Aorta (tissue), 5 donors: ENCODE data around the gene IPO13. TPM values are rescaled to one million over a fixed set of nuclear protein-coding genes. Genes with fewer than 3 reads are reported as not detected.

Experiments
- ATAC-seq: fragments of 200-7000 bp; cut with Tn5 transposase; one replicate; pipeline ENCODE4 v1.9.1; 2022; ENCODE audit warnings: moderate library complexity; ENCODE audit not compliant: low FRiP score
- DNase-seq, 2 donors: peaks; one replicate each; pipeline ENCODE4 v3.0.0-alpha.2; 2020
- H3K27ac ChIP-seq, 2 donors: one replicate each; pipeline ENCODE4 v1.5.1; 2013; ENCODE audit warnings: low read length in 2 of 2, mild to moderate bottlenecking in 2 of 2, moderate library complexity in 2 of 2, control low read depth in 1 of 2, inconsistent platforms in 1 of 2, low read depth in 1 of 2
- H3K27me3 ChIP-seq, 2 donors: one replicate each; pipeline ENCODE4 v1.6.1; 2013; ENCODE audit warnings: control low read depth in 1 of 2, low read length in 1 of 2, mild to moderate bottlenecking in 1 of 2, moderate library complexity in 1 of 2; ENCODE audit not compliant: insufficient read depth in 2 of 2, control insufficient read depth in 1 of 2
- H3K36me3 ChIP-seq, 2 donors: one replicate each; pipeline ENCODE4 v1.6.1; 2013; ENCODE audit warnings: control low read depth in 1 of 2, low read length in 1 of 2, mild to moderate bottlenecking in 1 of 2; ENCODE audit not compliant: insufficient read depth in 2 of 2, control insufficient read depth in 1 of 2
- H3K4me1 ChIP-seq, 2 donors: one replicate each; pipeline ENCODE4 v1.6.1; 2013; ENCODE audit warnings: low read length in 2 of 2, control low read depth in 1 of 2, mild to moderate bottlenecking in 1 of 2, moderate library complexity in 1 of 2; ENCODE audit not compliant: insufficient read depth in 2 of 2, control insufficient read depth in 1 of 2
- H3K4me3 ChIP-seq, 2 donors: one replicate each; pipeline ENCODE4 v1.5.1; 2013; ENCODE audit warnings: low read length in 2 of 2, control low read depth in 1 of 2, mild to moderate bottlenecking in 1 of 2
- H3K9me3 ChIP-seq: one replicate; pipeline ENCODE4 v1.6.1; 2013; ENCODE audit warnings: mild to moderate bottlenecking, low read length; ENCODE audit not compliant: control insufficient read depth
- WGBS, 2 donors: extraction: QIAGEN DNeasy Blood & Tissue Kit; methylation state at CpG; one replicate each; pipeline ENCODE4 v1.1.7; 2013; 5-methylcytosine and 5-hydroxymethylcytosine counted together
- intact Hi-C, 2 donors: fragments of 100-400 bp; cut with DNase I; formaldehyde crosslinking; loops; one replicate each; pipeline versions ENCODE4 v1.14.2 to v1.15.0; 2022
- long read RNA-seq, 2 donors: library from polyadenylated mRNA; unstranded; transcript quantifications; one replicate each; pipeline ENCODE4 v2.0.0, GENCODE V29; 2020 to 2021
- polyA plus RNA-seq, 2 donors: library from polyadenylated mRNA; stranded (reverse); fragments of 200-250 nt; gene quantifications; one replicate each; pipeline ENCODE4 v1.2.3, GENCODE V29; 2013
- total RNA-seq, 2 donors: library from RNA; stranded (reverse); fragmentation: NEBNext Ultra II Directional; extraction: Animal tissue kit (Norgen Biotek cat#: 25700); gene quantifications; one replicate each; pipeline ENCODE4 v1.2.1, GENCODE V29; 2021
- donor health status: healthy with polysubstance abuse.
- donor health status: Bipolar disorder and iron deficiency.
- donor health status: DM: no; HTN: no; CAD: no.
- donor health status: DM: no; HTN: no; CAD: no.
- donor health status: DM: yes; HTN: yes; CAD: no.

Gene IPO13, protein sequence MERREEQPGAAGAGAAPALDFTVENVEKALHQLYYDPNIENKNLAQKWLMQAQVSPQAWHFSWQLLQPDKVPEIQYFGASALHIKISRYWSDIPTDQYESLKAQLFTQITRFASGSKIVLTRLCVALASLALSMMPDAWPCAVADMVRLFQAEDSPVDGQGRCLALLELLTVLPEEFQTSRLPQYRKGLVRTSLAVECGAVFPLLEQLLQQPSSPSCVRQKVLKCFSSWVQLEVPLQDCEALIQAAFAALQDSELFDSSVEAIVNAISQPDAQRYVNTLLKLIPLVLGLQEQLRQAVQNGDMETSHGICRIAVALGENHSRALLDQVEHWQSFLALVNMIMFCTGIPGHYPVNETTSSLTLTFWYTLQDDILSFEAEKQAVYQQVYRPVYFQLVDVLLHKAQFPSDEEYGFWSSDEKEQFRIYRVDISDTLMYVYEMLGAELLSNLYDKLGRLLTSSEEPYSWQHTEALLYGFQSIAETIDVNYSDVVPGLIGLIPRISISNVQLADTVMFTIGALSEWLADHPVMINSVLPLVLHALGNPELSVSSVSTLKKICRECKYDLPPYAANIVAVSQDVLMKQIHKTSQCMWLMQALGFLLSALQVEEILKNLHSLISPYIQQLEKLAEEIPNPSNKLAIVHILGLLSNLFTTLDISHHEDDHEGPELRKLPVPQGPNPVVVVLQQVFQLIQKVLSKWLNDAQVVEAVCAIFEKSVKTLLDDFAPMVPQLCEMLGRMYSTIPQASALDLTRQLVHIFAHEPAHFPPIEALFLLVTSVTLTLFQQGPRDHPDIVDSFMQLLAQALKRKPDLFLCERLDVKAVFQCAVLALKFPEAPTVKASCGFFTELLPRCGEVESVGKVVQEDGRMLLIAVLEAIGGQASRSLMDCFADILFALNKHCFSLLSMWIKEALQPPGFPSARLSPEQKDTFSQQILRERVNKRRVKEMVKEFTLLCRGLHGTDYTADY
- total RNA-seq (10 to 100 TPM; 19.4 to 22.5 TPM), polyA plus RNA-seq (10 to 100 TPM in 1 of 2 donors, 1 to 10 TPM in 1; 9.8 to 29.2 TPM)
- long read RNA-seq, donor 1, partial matches to known transcripts = 8 of 18 reads
- long read RNA-seq, donor 1, other reads (novel, unspliced or antisense) = 4 of 18 reads
- long read RNA-seq, donor 2, partial matches to known transcripts = 6 of 10 reads
- long read RNA-seq, donor 2, other reads (novel, unspliced or antisense) = 3 of 10 reads

DNA sequence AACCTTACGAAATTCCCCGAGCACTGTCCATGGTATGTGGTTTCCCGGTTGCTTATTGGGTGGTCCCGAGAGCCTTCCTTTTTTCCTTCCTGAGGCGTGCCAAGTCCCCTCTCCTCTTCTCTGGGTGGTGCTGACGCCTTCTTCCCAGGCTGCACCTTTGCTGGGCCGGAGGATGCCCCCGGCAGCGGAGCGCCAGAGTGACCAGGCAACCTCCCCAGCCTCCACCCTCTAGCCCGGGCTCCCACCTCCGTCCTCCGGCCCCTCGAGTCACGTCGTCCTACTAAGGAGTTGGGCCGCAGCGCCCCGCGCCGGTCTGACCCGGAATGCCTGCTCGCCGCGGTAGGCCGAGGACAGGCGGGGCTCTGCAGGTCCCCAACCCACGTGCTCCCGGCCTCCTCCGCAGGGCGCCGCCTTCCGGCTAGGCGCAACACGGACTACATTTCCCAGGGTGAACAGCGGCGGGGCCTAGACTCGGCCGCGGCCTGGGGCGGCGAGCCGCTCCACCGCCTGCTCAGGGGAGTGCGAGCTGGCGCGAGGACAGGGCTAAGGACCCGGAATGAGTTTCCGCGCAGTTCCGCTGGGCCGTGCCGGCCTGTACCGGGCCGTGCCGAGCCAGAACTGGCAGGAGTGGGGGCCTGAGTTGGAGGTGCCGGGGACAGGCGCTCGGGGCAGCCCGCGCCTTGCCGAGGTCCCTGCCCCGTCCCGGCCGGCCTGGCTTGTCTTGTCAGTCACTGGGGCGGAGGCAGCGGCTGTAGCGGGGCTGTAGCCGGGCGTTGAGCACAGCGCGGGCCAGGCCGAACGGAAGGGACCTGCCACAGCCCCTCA lies at the start of gene IPO13:
Gene IPO13 (plus strand): TSS at position 715 of the 825 bp plus-strand sequence. CDS start 651 bp downstream, outside the sequence.
- Histone ChIP-seq H3K4me1 (no peaks in the 10 kb centered on the region), H3K27ac (peak within 1 kb of the TSS; percentile 71 to 80), H3K4me3 (peak within 1 kb of the TSS; percentile 59 to 73), H3K9me3 (no peaks in the 10 kb centered on the region), H3K36me3 (no peaks in the 10 kb centered on the region), H3K27me3 (no peaks in the 10 kb centered on the region)
- 0% methylated on average over 54 to 74 of the region's 74 CpGs for WGBS, 2 donors
- DNase-seq (peak; percentile 97 to 99), ATAC-seq (peak; percentile 98)
- intact Hi-C loops = loop anchor here in 1 of 2 donors (1.0 to 10.0 kb wide), 2 partner anchors 23 to 412 kb away; partner anchors contain the start of gene PTPRF

DNA sequence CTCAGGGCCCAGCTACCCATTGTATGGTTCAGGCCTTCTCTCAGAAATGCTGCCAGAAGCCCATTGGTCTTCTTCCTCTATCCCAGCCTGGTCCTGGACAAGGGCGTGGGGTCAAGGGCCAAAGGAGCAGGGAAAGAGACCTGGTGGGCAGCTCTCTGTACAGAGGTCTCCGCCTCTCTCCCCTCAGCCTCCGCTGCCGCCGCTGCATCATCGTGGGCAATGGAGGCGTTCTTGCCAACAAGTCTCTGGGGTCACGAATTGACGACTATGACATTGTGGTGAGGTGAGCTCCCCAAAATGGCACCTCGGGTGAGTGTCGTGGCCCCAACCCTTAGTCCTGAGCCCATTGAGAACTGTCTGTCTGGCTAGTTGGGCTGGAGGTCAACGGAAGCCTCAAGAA lies 47.8 kb upstream of the IPO13 start:
- Histone ChIP-seq H3K36me3 (peaks cover 0 to 6% of the 10 kb centered on the region in 2 donors), H3K27ac (no peak overlapping the region), H3K4me1 (no peaks in the 10 kb centered on the region), H3K9me3 (no peaks in the 10 kb centered on the region), H3K4me3 (no peak overlapping the region), H3K27me3 (no peaks in the 10 kb centered on the region)
- ATAC-seq = no peak
- DNase-seq = no peak
- intact Hi-C loops = no loop called here
- WGBS, 2 donors = 97 to 100% methylated on average over 12 of the region's 12 CpGs

GRCh38 chr1:43900386-43900785 lies 46.4 kb upstream of the IPO13 start:
- WGBS, 2 donors = 84 to 88% methylated on average over 3 of the region's 3 CpGs
- Histone ChIP-seq H3K27ac (no peak overlapping the region), H3K27me3 (no peaks in the 10 kb centered on the region), H3K36me3 (peaks cover 0 to 3% of the 10 kb centered on the region in 2 donors), H3K4me3 (no peak overlapping the region), H3K9me3 (no peaks in the 10 kb centered on the region), H3K4me1 (no peaks in the 10 kb centered on the region)
- intact Hi-C loops = no loop called here
- DNase-seq (no peak), ATAC-seq (no peak)

DNA sequence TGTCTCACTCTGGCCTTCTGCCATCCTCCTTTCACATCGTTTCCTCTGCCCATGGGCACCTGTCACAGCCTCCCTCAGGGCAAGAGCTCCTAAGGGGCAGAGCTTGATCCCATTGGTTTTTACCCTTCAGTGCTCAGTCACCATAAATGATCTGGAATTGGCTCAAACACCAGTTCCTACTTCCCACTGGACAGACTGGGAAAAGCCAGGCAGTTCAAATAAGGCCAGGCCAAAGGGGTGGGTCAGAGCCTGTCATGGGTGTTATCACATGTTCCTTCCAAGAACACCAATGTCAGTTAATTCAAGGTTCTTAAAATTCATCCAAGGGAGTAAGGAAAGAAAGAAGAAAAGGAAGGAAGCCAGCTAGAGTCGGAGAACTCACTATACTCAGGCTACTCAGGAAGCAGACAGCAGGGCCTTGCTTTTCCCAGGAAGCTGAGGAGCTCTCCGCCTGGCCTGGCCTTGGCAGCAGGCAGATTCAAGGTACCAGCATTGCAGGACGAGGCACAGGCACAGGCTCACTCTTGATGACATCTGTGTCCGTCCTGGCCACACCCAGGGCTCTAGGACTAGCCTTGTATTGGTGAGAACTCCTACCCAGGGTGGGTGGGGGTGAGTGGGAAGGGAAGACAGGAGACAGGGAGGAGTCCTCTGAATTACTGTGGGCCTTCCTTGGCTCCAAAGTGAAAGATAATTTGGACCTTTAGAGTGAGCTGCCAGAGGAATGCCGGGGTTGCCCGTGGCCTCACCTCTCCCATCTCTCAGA lies 45.4 kb upstream of the IPO13 start:
- WGBS, 2 donors = 90 to 92% methylated on average over 7 of the region's 7 CpGs
- Histone ChIP-seq H3K4me3 (no peak overlapping the region), H3K36me3 (peaks cover 0 to 3% of the 10 kb centered on the region in 2 donors), H3K4me1 (no peaks in the 10 kb centered on the region), H3K27me3 (no peaks in the 10 kb centered on the region), H3K27ac (no peak overlapping the region), H3K9me3 (no peaks in the 10 kb centered on the region)
- intact Hi-C loops = no loop called here
- ATAC-seq = no peak
- no peak for DNase-seq

- no peaks in the 10 kb centered on the region for H3K4me1 ChIP-seq
- H3K9me3 ChIP-seq = no peaks in the 10 kb centered on the region
- H3K27ac ChIP-seq = no peak overlapping the region
- H3K36me3 ChIP-seq = peaks cover 0 to 3% of the 10 kb centered on the region in 2 donors
- WGBS, 2 donors = 96 to 98% methylated on average over 4 of the region's 4 CpGs
- DNase-seq (no peak), ATAC-seq (no peak)
- no peaks in the 10 kb centered on the region for H3K27me3 ChIP-seq
- H3K4me3 ChIP-seq = no peak overlapping the region
- intact Hi-C loops = no loop called here
Observed at GRCh38 chr1:43902058-43902831, 44.5 kb upstream of the IPO13 start.

GRCh38 chr1:43904660-43905551 lies 41.8 kb upstream of the IPO13 start:
- intact Hi-C loops = no loop called here
- no peak overlapping the region for H3K27ac ChIP-seq
- no peaks in the 10 kb centered on the region for H3K9me3 ChIP-seq
- 62 to 68% methylated on average over 6 to 7 of the region's 7 CpGs for WGBS, 2 donors
- DNase-seq = no peak
- peaks cover 0 to 3% of the 10 kb centered on the region in 2 donors for H3K36me3 ChIP-seq
- no peaks in the 10 kb centered on the region for H3K4me1 ChIP-seq
- H3K4me3 ChIP-seq = no peak overlapping the region
- H3K27me3 ChIP-seq = no peaks in the 10 kb centered on the region
- ATAC-seq = no peak
